Urothelium cell line (cell line): ENCODE data around the gene PITPNC1.
"Not testable (repeated sequence)": the region's sequence is repeated elsewhere in the genome, so short reads cannot be mapped to it uniquely, and the experiment has no call there.

Experiments
- DNase-seq: peaks from one replicate; pipeline ENCODE4 v3.0.0; 2011; ENCODE audit warnings: low spot score, mixed read lengths
- FAIRE-seq: peaks from 2 replicates; lab custom pipeline; 2011; peaks lifted over from hg19 to GRCh38; lab: Jason Lieb, UNC

The PITPNC1 gene

GRCh38 chr17:67566656-67567055 lies 189.6 kb downstream of the PITPNC1 start:
- no peak for FAIRE-seq
- DNase-seq, result no peak

- DNase-seq (no peak), FAIRE-seq (no peak)
Observed at GRCh38 chr17:67569015-67569451, 192.0 kb downstream of the PITPNC1 start.

- DNase-seq (no peak), FAIRE-seq (no peak)
Observed at GRCh38 chr17:67569873-67570272, 192.8 kb downstream of the PITPNC1 start.

DNA sequence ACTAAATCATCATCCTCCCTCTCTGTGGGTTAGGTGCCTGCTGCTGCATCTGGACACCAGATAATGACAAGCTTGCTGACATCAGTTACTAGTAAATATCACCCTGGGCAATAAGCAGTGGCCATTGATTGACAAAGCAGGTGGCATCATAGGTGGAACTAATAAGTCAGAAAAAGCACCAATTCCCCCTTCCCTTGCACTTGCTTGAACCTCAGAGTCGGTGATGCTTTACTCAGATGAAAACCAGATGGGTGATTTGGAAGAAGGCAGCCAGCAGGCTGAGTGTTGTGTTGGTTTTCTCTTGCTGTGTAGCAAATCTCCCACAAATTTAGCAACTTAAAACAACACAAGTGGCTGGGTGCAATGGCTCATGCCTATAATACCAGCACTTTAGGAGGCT lies 193.7 kb downstream of the PITPNC1 start:
- FAIRE-seq, result no peak
- no peak for DNase-seq

DNA sequence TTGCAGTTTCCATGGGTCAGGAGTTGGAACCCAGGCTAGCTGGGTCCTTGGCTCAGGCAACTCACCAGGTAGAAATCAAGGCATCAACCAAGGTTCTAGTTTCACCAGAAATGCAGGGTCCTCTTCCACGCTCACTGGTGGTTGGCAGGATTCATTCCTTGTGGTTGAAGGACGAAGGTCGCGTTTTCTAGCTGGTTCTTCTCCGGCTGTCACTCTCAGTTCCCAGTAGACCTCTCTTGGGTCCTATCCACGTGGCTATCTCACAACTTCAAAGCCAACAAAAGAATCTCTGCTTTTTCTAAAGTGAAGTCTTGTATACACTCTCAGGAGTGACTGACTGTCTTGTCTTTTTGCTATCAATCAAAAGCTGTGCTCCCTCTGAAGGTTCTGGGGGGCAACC lies 194.4 kb downstream of the PITPNC1 start:
- no peak for DNase-seq
- FAIRE-seq, result no peak

GRCh38 chr17:67573987-67574657 lies 197.0 kb downstream of the PITPNC1 start:
- no peak for FAIRE-seq
- no peak for DNase-seq

GRCh38 chr17:67574658-67575293 lies 197.7 kb downstream of the PITPNC1 start:
- FAIRE-seq (no peak), DNase-seq (no peak)

- FAIRE-seq (no peak), DNase-seq (no peak)
Observed at GRCh38 chr17:67575325-67575724, 198.2 kb downstream of the PITPNC1 start.

DNA sequence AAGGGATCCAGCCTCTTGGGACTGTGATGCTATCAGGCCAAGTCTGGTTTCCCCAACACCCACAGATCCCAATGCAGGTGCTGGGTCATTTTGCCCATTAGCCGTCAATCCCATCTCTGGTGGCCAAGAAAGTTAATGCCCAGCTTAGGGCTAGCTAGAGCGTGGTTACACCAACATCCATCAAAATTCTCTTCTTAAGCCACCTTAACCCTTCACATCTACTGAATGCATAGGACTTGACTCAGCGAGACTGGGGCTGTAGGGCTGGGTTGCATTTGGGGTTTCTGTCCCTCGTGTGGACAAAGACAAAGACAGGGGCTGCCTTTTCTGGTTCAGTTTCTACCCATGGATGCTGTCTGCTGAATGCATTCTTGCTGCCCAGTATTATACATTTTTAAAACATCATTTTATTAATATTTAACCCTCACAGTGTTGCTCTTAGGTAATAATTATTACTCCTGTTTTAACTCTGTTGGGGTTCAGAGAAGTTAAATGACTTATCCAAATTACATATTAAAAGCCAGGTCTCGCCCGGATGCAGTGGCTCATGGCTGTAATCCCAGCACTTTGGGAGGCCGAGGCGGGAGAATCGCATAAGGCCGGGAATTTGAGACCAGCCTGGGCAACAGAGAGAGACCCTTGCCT lies 199.5 kb downstream of the PITPNC1 start:
- FAIRE-seq, result no peak
- DNase-seq, result no peak

DNA sequence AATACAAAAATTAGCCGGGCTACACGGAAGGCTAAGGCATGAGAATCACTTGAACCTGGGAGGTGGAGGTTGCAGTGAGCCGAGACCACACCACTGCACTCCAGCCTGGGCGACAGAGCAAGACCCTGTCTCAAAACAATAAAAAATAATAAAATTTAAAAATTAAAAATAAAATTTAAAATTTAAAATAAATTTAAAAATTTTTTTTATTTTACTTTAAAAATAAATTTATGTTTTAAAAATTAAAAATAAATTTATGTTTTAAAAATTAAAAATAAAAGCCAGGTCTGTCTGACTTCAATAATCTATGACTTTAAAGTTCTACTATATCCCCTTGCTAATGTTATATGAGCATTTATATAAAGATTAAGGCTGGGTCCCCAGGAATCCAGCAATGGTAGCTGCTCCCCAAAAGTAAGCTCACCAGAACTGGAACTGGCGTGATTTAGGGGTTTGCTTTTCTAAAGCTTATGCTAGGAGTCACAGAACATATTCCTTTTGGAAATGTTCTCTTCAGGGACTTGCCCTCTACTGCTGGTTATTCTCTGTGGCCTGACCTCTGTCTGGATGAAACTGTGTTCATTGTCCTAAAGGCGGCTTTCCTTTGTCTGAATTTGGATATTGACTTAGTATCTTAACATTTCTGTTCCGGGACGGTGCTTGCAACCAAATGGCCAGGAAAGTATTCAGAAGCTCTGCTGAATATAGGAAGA lies 200.5 kb downstream of the PITPNC1 start:
- FAIRE-seq, result no peak
- DNase-seq, result no peak

GRCh38 chr17:67578142-67578457 lies 201.0 kb downstream of the PITPNC1 start:
- no peak for FAIRE-seq

DNA sequence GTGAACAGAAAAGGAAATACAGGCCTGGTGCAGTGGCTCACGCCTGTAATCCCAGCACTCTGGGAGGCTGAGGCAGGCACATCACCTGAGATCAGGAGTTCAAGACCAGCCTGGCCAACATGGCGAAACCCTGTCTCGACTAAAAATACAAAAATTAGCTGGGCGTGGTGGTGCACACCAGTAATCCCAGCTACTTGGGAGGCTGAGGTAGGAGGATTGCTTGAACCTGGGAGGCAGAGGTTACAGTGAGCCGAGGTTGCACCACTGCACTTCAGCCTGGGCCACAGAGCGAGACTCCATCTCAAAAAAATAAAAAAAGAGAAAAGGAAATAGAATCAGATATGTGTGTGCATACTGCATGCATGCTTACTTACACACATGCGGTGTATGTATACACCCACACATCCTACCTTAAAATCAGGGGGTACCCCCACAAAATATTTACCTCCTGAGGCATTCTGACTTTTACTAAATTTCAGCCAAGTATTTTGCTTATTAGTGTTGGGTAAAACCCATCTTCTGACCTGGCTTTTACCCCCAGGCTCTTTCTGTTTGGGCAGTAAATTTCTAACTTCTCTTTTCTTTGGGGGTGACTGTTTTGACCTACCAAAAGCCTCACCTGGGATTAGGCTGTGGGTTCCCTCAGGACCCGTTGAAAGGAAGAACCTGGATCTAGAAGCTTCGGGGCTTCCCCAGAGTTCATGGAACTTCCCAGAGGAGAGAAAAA lies 201.8 kb downstream of the PITPNC1 start:
- not testable (repeated sequence) for FAIRE-seq, DNase-seq

More at GRCh38 chr17:67578142-67578457, 201.0 kb downstream of the PITPNC1 start:
- DNase-seq, result no peak

DNA sequence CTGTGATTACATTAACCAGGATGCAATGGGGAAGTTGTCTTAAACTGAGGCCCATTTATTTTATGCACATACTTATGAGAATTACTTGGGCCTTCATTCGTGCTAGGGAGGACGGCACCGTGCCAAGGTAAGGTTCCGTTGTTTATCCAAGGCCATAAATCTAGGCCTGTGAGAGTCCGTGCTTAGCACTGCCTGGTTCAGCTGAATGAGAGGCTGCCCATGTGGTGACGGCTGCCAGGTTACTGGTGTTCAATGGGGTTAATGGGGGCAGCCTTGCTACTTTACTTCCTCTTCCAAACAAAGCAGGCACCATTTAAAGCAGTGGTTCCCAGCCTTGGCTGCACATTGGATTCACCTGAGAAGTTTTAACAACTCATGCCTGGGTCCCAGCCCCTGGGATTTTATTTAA lies 205.6 kb downstream of the PITPNC1 start:
- DNase-seq (no peak), FAIRE-seq (peak; percentile 20)

DNA sequence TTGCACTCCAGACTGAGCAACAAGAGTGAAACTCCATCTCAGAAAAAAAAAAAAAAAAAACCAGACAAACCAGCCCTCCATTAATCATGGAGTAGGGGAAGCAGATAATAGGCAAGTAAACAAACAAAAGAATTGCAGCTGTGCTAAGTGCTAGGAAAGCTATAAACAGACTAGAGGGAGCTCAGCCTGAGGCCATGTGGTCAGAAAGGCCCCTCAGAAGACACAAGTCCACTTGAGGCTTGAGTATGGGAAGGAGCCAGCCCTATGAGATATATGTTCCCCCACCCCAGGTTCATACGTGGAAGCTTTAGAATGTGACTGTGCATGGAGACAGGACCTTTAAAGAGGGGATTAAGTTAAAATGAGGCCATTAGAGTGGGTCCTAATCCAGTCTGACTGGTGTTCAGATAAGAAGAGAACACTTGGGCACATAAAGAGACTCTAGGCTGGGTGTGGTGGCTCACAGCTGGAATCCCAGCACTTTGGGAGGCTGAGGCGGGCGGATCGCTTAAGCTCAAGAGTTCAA lies 208.1 kb downstream of the PITPNC1 start:
- FAIRE-seq, result no peak
- no peak for DNase-seq

GRCh38 chr17:67588326-67588725 lies 211.2 kb downstream of the PITPNC1 start:
- FAIRE-seq (no peak), DNase-seq (no peak)

DNA sequence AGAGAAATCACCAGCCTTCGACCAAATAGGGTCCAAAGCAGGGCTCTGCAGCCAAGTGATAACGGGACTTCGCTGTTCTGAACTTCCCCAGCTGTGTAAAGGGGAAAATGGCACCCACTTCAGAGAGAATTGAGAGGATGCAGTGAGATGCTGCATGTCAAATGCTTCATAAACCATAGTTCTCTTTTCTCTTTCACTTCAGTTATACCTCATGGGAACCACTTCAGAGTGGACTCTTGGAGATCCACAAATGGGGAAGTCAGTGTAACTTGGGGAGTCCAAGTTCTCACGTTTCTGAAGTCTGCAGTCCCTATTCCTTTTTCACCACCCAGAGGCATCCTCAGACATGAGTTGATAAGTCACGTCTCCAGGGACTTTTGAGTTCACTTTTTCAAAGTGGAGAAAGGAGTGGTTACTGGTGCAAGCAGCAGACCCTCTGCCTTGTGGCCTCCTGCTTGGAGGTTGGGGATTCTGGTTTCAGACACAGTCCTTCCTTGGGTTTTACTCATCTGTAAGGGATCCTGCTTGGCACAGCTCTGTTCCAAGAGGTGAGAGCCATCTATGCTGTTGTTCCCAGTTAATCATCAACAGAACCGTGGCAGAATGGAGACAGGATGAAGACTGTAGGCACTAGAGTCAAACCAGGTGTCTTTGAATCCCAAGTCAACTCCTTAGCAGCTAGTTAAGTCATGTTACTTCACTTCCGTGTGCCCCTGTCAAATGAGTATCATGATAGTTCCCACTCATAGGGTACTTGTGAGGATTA lies 217.2 kb downstream of the PITPNC1 start:
- DNase-seq, result no peak
- FAIRE-seq, result no peak

DNA sequence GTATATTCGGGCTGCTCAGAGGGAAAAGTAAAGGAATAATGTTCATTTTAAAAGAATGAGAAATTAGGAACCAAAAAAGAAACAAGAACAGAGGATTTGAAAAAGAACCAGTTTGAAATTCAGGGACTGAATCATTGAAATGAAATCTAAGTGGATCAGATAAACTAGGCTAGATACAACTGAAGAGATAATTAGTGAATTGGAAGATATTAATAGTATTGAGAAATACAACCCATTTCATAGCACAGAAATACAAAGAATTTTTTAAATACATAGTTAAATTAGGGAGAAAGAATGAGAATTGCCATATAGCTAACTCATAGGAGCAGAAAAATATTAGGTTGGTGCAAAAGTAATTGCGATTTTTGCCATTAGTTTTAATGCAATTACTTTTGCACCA lies 223.3 kb downstream of the PITPNC1 start:
- DNase-seq, result no peak
- FAIRE-seq, result no peak

- DNase-seq (no peak), FAIRE-seq (no peak)
Observed at GRCh38 chr17:67601897-67602296, 224.8 kb downstream of the PITPNC1 start.

- no peak for FAIRE-seq
- DNase-seq, result no peak
Observed at GRCh38 chr17:67602444-67602843, 225.4 kb downstream of the PITPNC1 start.

- FAIRE-seq, result no peak
- DNase-seq, result peak; percentile 34
Observed at GRCh38 chr17:67602974-67603373, 225.9 kb downstream of the PITPNC1 start.
